Breast epithelium (tissue), 4 donors: ENCODE results near the gene NECTIN1. TPM values are rescaled to one million over a fixed set of nuclear protein-coding genes. Genes with fewer than 3 reads are reported as not detected.
A peak's percentile ranks its signal among the peaks of the same experiment; 100 is the strongest.

Experiments used
- DNase-seq, 2 donors: peaks; one replicate each; pipeline ENCODE4 v3.0.0-alpha.2; 2019; ENCODE audit warnings: low spot score in 2 of 2
- H3K27ac ChIP-seq, 2 donors: fragments of 200-600 bp; sonication (generic) in 1 of 2; one replicate each; pipeline ENCODE4 v1.5.1; 2016 to 2019; ENCODE audit warnings: mild to moderate bottlenecking in 1 of 2
- H3K27me3 ChIP-seq, 2 donors: fragments of 200-600 bp; sonication (generic) in 1 of 2; one replicate each; pipeline versions ENCODE4 v1.5.1 to v1.6.0; 2017 to 2019; ENCODE audit warnings: control low read depth in 1 of 2, mild to moderate bottlenecking in 1 of 2
- H3K36me3 ChIP-seq: fragments of 200-600 bp; one replicate; pipeline ENCODE4 v1.5.1; 2019
- H3K4me1 ChIP-seq, 2 donors: fragments of 200-600 bp; sonication (generic); one replicate each; pipeline ENCODE4 v1.5.1; 2016 to 2019; ENCODE audit warnings: control low read depth in 1 of 2
- H3K4me3 ChIP-seq, 3 donors: fragments of 200-600 bp; sonication (generic); 1 replicate in 2 of 3; 2 replicates in 1 of 3; pipeline ENCODE4 v1.5.1; 2016 to 2019; ENCODE audit warnings: mild to moderate bottlenecking in 3 of 3, moderate library complexity in 2 of 3
- H3K9me3 ChIP-seq, 2 donors: fragments of 200-600 bp; sonication (generic) in 1 of 2; one replicate each; pipeline ENCODE4 v1.5.1; 2016 to 2019; ENCODE audit warnings: control low read depth in 1 of 2
- POLR2A ChIP-seq: fragments of 450-650 bp; IDR thresholded peaks from one replicate; pipeline ENCODE4 v1.6.1; 2016; ENCODE audit warnings: antibody characterized with exemption, mild to moderate bottlenecking, moderate library complexity
- POLR2AphosphoS5 ChIP-seq, 3 donors: sonication (generic); formaldehyde crosslinking; IDR thresholded peaks; one replicate each; pipeline ENCODE4 v1.6.1; 2017; ENCODE audit warnings: antibody characterized with exemption in 3 of 3
- intact Hi-C: fragments of 100-400 bp; cut with DNase I; formaldehyde crosslinking; loops from one replicate; pipeline ENCODE4 v1.15.1; 2023; ENCODE audit warnings: low total_unique reads
- total RNA-seq, 3 donors: library from RNA; depleted of rRNA; stranded (reverse); fragments of >200 nt; gene quantifications; one replicate each; pipeline ENCODE4 v1.1.0, GENCODE V29; 2016
- TF ChIP-seq, protein P1 (sequence below), 3 donors: fragments of 450-650 bp; IDR thresholded peaks; one replicate each; pipeline ENCODE4 v1.5.1; 2016 to 2017; ENCODE audit warnings: antibody characterized with exemption in 3 of 3, mild to moderate bottlenecking in 3 of 3, moderate library complexity in 3 of 3

The NECTIN1 gene
- total RNA-seq, 3 donors from 2014 or later, result 2.6 to 6.6 (median 4.5) TPM

DNA sequence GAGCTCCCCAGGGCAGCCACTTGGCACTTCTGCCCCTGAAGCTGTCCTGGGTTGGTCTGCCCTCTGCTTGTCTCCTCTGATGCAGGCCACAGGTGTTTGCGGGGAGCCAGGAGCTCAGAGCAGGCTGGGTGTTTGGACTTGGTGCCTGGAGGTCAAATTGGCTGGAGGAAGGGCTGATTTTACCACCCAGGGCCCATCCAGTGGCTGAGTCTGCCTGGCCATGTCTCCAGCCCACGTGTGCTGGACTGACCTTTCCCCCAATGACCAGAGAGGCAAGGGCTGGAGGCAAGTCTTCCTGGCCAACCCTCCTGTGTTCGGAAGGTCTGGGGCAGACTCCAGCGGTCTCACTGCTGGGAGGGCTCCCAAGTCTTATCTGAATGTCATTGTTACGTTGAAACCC is 84.0 kb downstream of the NECTIN1 start:
- no peaks in the 10 kb centered on the region for H3K4me1 ChIP-seq
- no peaks in the 10 kb centered on the region for H3K9me3 ChIP-seq
- H3K4me3 ChIP-seq, result no peak overlapping the region
- H3K27ac ChIP-seq, result no peak overlapping the region
- TF ChIP-seq POLR2AphosphoS5 (IDR thresholded peaks at IDR 0.05) (no peak), POLR2A (no peak)
- TF ChIP-seq, protein P1, sequence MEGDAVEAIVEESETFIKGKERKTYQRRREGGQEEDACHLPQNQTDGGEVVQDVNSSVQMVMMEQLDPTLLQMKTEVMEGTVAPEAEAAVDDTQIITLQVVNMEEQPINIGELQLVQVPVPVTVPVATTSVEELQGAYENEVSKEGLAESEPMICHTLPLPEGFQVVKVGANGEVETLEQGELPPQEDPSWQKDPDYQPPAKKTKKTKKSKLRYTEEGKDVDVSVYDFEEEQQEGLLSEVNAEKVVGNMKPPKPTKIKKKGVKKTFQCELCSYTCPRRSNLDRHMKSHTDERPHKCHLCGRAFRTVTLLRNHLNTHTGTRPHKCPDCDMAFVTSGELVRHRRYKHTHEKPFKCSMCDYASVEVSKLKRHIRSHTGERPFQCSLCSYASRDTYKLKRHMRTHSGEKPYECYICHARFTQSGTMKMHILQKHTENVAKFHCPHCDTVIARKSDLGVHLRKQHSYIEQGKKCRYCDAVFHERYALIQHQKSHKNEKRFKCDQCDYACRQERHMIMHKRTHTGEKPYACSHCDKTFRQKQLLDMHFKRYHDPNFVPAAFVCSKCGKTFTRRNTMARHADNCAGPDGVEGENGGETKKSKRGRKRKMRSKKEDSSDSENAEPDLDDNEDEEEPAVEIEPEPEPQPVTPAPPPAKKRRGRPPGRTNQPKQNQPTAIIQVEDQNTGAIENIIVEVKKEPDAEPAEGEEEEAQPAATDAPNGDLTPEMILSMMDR (IDR thresholded peaks at IDR 0.05), result no peak
- intact Hi-C loops, result no loop called here
- no peaks in the 10 kb centered on the region for H3K27me3 ChIP-seq
- DNase-seq, result no peak
- no peaks in the 10 kb centered on the region for H3K36me3 ChIP-seq

GRCh38 chr11:119644502-119644901 is 84.5 kb downstream of the NECTIN1 start:
- intact Hi-C loops, result no loop called here
- H3K4me3 ChIP-seq, result no peak overlapping the region
- H3K9me3 ChIP-seq, result no peaks in the 10 kb centered on the region
- no peaks in the 10 kb centered on the region for H3K36me3 ChIP-seq
- no peaks in the 10 kb centered on the region for H3K4me1 ChIP-seq
- DNase-seq, result no peak
- no peaks in the 10 kb centered on the region for H3K27me3 ChIP-seq
- H3K27ac ChIP-seq, result no peak overlapping the region
- TF ChIP-seq POLR2A, result no peak
- TF ChIP-seq, protein P1 (IDR thresholded peaks at IDR 0.05), result no peak
- no peak for TF ChIP-seq POLR2AphosphoS5 (IDR thresholded peaks at IDR 0.05)

DNA sequence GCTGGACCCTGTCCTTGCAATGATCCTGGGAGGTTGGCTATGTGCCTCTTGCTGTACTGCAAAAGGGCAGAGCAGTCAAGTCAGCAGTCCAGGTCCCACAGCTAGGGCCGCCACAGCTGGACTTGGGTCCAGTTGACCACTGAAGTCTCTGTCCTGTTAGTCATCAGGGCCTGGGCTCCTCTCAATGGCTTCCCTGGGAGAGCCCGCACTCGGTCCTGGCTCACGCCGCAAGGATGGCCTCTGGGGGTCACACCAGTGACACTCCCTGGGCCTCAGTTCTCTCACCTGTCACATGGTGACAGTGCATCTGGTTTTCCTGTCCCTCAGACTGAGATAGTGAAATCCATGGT is 85.1 kb downstream of the NECTIN1 start:
- Histone ChIP-seq H3K4me3 (no peak overlapping the region), H3K27ac (no peak overlapping the region), H3K27me3 (no peaks in the 10 kb centered on the region), H3K36me3 (no peaks in the 10 kb centered on the region), H3K4me1 (no peaks in the 10 kb centered on the region), H3K9me3 (no peaks in the 10 kb centered on the region)
- intact Hi-C loops, result no loop called here
- DNase-seq, result no peak
- TF ChIP-seq POLR2A (no peak), POLR2AphosphoS5 (IDR thresholded peaks at IDR 0.05) (no peak)
- TF ChIP-seq, protein P1 (IDR thresholded peaks at IDR 0.05), result no peak

GRCh38 chr11:119643212-119643875 is 85.7 kb downstream of the NECTIN1 start:
- TF ChIP-seq POLR2AphosphoS5 (IDR thresholded peaks at IDR 0.05) (no peak), POLR2A (no peak)
- TF ChIP-seq, protein P1 (IDR thresholded peaks at IDR 0.05), result no peak
- Histone ChIP-seq H3K27me3 (no peaks in the 10 kb centered on the region), H3K4me1 (no peaks in the 10 kb centered on the region), H3K4me3 (no peak overlapping the region), H3K36me3 (no peaks in the 10 kb centered on the region), H3K27ac (no peak overlapping the region), H3K9me3 (no peaks in the 10 kb centered on the region)
- intact Hi-C loops, result no loop called here
- DNase-seq, result no peak

- H3K27me3 ChIP-seq, result no peaks in the 10 kb centered on the region
- no peaks in the 10 kb centered on the region for H3K36me3 ChIP-seq
- no peaks in the 10 kb centered on the region for H3K4me1 ChIP-seq
- no peak overlapping the region for H3K27ac ChIP-seq
- no peak overlapping the region for H3K4me3 ChIP-seq
- DNase-seq, result no peak
- H3K9me3 ChIP-seq, result no peaks in the 10 kb centered on the region
- intact Hi-C loops, result no loop called here
- TF ChIP-seq POLR2A, result no peak
- TF ChIP-seq, protein P1 (IDR thresholded peaks at IDR 0.05), result peak in 2 of 3 donors; percentile 34 to 52
Observed at GRCh38 chr11:119641983-119642745, 86.8 kb downstream of the NECTIN1 start.
